Measurements from ENCODE around the gene LCP2.

- TF ChIP-seq CTCF (IDR thresholded peaks at IDR 0.05) = no peak
- TF ChIP-seq EZH2 (IDR thresholded peaks at IDR 0.05; ENCODE audit: borderline replicate concordance, insufficient read depth, low read depth, low read length, poor library complexity, severe bottlenecking) = no peak
Measured at GRCh38 chr5:170313344-170313743, 15.8 kb upstream of the LCP2 start.

Data from B cell (primary cell).